CD4-positive, alpha-beta T cell (primary cell): Measurements from ENCODE around the gene RPN2. TPM values are rescaled to one million over a fixed set of nuclear protein-coding genes. Genes with fewer than 3 reads are reported as not detected.

Source experiments
- ATAC-seq: fragments of 200-7000 bp; cut with Tn5 transposase; one replicate; pipeline ENCODE4 v1.10.0; 2022; ENCODE audit warnings: mild to moderate bottlenecking; ENCODE audit not compliant: poor library complexity
- CTCF ChIA-PET: fragments of 350-600 bp; sonication (Branson Sonifier 250); formaldehyde crosslinking; loops from one replicate; lab custom pipeline; 2021; ENCODE audit warnings: antibody characterized with exemption, inconsistent platforms; lab: Charles Lee
- POLR2A ChIA-PET: fragments of 350-600 bp; sonication (Branson Sonifier 250); formaldehyde crosslinking; loops from one replicate; lab custom pipeline; 2021; ENCODE audit warnings: antibody characterized with exemption, inconsistent platforms; lab: Charles Lee
- DNase-seq, 14 experiments: peaks; one replicate each; pipeline ENCODE4 v3.0.0-alpha.2; 2013 to 2020; ENCODE audit warnings: mixed read lengths in 2 of 14
- H3K27ac ChIP-seq, 2 donors: one replicate each; pipeline versions ENCODE4 v1.5.1 to v1.7.0; 2013; ENCODE audit warnings: low read length in 2 of 2, low read depth in 1 of 2, mild to moderate bottlenecking in 1 of 2
- H3K27me3 ChIP-seq, 2 experiments: 1 replicate in 1 of 2; 2 replicates in 1 of 2; pipeline versions ENCODE4 v1.6.1 to v1.7.0; 2013; ENCODE audit warnings: low read length in 2 of 2, control low read depth in 1 of 2, mild to moderate bottlenecking in 1 of 2, moderate library complexity in 1 of 2; ENCODE audit not compliant: insufficient read depth in 2 of 2, control insufficient read depth in 1 of 2
- H3K36me3 ChIP-seq: one replicate; pipeline ENCODE4 v1.6.1; 2013; ENCODE audit warnings: low read length, control low read depth; ENCODE audit not compliant: insufficient read depth
- H3K4me1 ChIP-seq: one replicate; pipeline ENCODE4 v1.6.1; 2013; ENCODE audit warnings: low read length, control low read depth; ENCODE audit not compliant: insufficient read depth
- H3K4me3 ChIP-seq: one replicate; pipeline ENCODE4 v1.5.1; 2013; ENCODE audit warnings: mild to moderate bottlenecking, low read length, moderate library complexity
- H3K9me3 ChIP-seq, 2 experiments: 1 replicate in 1 of 2; 2 replicates in 1 of 2; pipeline versions ENCODE4 v1.6.1 to v1.7.0; 2013; ENCODE audit warnings: low read length in 2 of 2, mild to moderate bottlenecking in 2 of 2, control low read depth in 1 of 2, moderate library complexity in 1 of 2; ENCODE audit not compliant: control insufficient read depth in 1 of 2, insufficient read depth in 1 of 2
- H3K27ac Mint-ChIP-seq: one replicate; pipeline ENCODE4 v1.8.0; 2020; ENCODE audit warnings: mixed read lengths
- H3K27me3 Mint-ChIP-seq: one replicate; pipeline ENCODE4 v1.8.0; 2021; ENCODE audit warnings: mixed read lengths
- H3K36me3 Mint-ChIP-seq: one replicate; pipeline ENCODE4 v1.8.0; 2021; ENCODE audit warnings: low read depth, mixed read lengths
- H3K4me1 Mint-ChIP-seq: one replicate; pipeline ENCODE4 v1.8.0; 2021; ENCODE audit warnings: low read depth, mixed read lengths
- H3K4me3 Mint-ChIP-seq: one replicate; pipeline ENCODE4 v1.8.0; 2020; ENCODE audit warnings: mild to moderate bottlenecking, mixed read lengths
- H3K9me3 Mint-ChIP-seq: one replicate; pipeline ENCODE4 v1.8.0; 2020; ENCODE audit warnings: mixed read lengths
- CTCF ChIP-seq: fragments of 200-600 bp; IDR thresholded peaks from one replicate; pipeline ENCODE4 v1.8.0; 2022; ENCODE audit warnings: antibody characterized with exemption, mild to moderate bottlenecking
- intact Hi-C, 2 experiments: fragments of 100-400 bp; cut with DNase I in 1 of 2; cut with micrococcal nuclease in 1 of 2; formaldehyde crosslinking; loops; one replicate each; pipeline versions ENCODE4 v1.15.1 to v1.9.0; 2023 to 2025; cut with DNase I, micrococcal nuclease
- total RNA-seq, 174 experiments: library from RNA in 2 of 174; stranded (reverse) in 2 of 174; gene quantifications; one replicate each; pipeline ENCODE4 v1.2.3 and lab custom pipeline; 2021 to 2026

The RPN2 gene
- total RNA-seq, 2 experiments from 2014 or later = 62.8 to 65.8 TPM

DNA sequence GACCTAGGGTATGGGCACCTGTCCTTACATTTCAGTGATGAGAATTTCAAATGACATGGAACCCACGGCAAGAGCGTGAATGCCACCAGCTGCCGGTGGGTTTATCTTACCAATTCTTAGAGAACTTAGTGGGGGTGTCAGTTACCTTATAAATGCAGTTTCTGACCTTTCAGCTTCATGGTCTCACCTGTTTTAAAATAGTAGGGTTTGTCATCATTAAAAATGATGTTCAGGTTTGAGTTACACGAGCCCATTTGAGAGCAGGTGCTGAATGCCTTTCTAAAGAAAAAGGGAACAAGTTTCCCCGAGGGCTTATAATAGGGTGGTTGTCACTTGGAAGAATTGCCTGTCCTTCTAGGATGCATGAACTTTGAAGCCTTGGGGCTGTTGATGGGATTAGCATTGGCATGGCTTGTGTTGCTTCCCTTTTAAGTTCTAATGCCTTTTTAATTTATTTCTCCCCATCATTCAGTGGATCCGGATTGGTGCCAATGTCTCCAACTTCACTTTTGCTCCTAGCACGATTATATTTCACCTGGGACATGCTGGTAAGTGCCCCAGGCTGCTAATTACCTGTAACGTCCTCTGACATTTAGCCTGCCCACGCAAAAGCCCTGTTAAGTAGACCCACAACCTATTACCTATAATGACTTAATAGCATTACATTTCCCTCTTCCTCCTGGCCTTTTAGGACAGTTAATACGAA lies 54.6 kb downstream of the RPN2 start:
- TF ChIP-seq CTCF = no peak
- Histone ChIP-seq H3K27ac (no peak overlapping the region), H3K27me3 (no peaks in the 10 kb centered on the region), H3K9me3 (no peaks in the 10 kb centered on the region), H3K4me1 (no peaks in the 10 kb centered on the region), H3K36me3 (peaks cover 99% of the 10 kb centered on the region), H3K4me3 (no peak overlapping the region)
- no peaks in the 10 kb centered on the region for H3K4me1 Mint-ChIP-seq
- no peaks in the 10 kb centered on the region for H3K9me3 Mint-ChIP-seq
- H3K4me3 Mint-ChIP-seq = no peak overlapping the region
- H3K27me3 Mint-ChIP-seq = no peaks in the 10 kb centered on the region
- intact Hi-C loops = no loop called here
- H3K27ac Mint-ChIP-seq = no peak overlapping the region
- ChIA-PET CTCF (interaction anchor here (1.4 kb wide), 1 partner anchor 13 kb away, joined by 4 read pairs; no protein-coding TSS in a partner anchor), POLR2A (no interaction called here)
- peaks cover 95% of the 10 kb centered on the region for H3K36me3 Mint-ChIP-seq
- ATAC-seq = no peak
- no peak for DNase-seq

GRCh38 chr20:37234254-37234581 lies 55.1 kb downstream of the RPN2 start:
- H3K27ac ChIP-seq = no peak overlapping the region
- H3K36me3 Mint-ChIP-seq = peaks cover 95% of the 10 kb centered on the region
- intact Hi-C loops = no loop called here
- no peak for TF ChIP-seq CTCF
- CTCF ChIA-PET = no interaction called here
- H3K36me3 ChIP-seq = peaks cover 99% of the 10 kb centered on the region
- ATAC-seq (no peak), DNase-seq (no peak)
- H3K4me3 ChIP-seq = no peak overlapping the region
- H3K27me3 Mint-ChIP-seq = no peaks in the 10 kb centered on the region
- POLR2A ChIA-PET = no interaction called here
- H3K4me3 Mint-ChIP-seq = no peak overlapping the region
- no peak overlapping the region for H3K27ac Mint-ChIP-seq
- H3K27me3 ChIP-seq = no peaks in the 10 kb centered on the region
- H3K9me3 ChIP-seq = no peaks in the 10 kb centered on the region
- H3K4me1 Mint-ChIP-seq = no peaks in the 10 kb centered on the region
- H3K9me3 Mint-ChIP-seq = no peaks in the 10 kb centered on the region
- H3K4me1 ChIP-seq = no peaks in the 10 kb centered on the region

DNA sequence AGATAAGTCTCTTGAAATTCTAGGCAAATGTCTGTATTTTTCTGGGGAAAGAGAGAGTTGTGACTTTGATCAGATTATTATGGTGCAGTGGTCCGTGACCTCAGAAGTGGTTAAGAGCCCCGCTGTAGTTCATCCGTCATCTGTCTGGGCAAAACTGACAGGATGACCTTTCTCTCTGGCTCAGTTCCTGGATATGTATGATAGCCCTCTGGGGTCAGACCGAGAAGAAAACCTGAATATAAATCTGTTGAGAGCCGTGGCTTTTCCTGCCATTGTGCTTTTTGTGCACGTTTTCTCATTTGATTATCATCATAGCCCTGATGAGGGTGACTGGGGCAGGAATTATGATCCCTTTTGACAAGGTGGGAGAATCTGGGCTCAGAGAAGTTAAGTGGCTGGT lies 55.9 kb downstream of the RPN2 start:
- ChIA-PET CTCF (interaction anchor here (0.6 kb wide), 1 partner anchor 95 kb away, joined by 3 read pairs; no protein-coding TSS in a partner anchor), POLR2A (interaction anchor here (0.5 kb wide), 1 partner anchor 284 kb away, joined by 3 read pairs; no protein-coding TSS in a partner anchor)
- H3K9me3 Mint-ChIP-seq = no peaks in the 10 kb centered on the region
- peaks cover 99% of the 10 kb centered on the region for H3K36me3 ChIP-seq
- H3K9me3 ChIP-seq = no peaks in the 10 kb centered on the region
- H3K4me3 Mint-ChIP-seq = no peak overlapping the region
- H3K27me3 ChIP-seq = no peaks in the 10 kb centered on the region
- DNase-seq (no peak), ATAC-seq (no peak)
- intact Hi-C loops = no loop called here
- H3K27ac ChIP-seq = no peak overlapping the region
- H3K4me1 Mint-ChIP-seq = no peaks in the 10 kb centered on the region
- no peaks in the 10 kb centered on the region for H3K4me1 ChIP-seq
- H3K4me3 ChIP-seq = no peak overlapping the region
- H3K27me3 Mint-ChIP-seq = no peaks in the 10 kb centered on the region
- H3K36me3 Mint-ChIP-seq = peaks cover 95% of the 10 kb centered on the region
- no peak for TF ChIP-seq CTCF
- no peak overlapping the region for H3K27ac Mint-ChIP-seq
